ENCODE data around the gene GLT1D1. TPM values are rescaled to one million over a fixed set of nuclear protein-coding genes. Genes with fewer than 3 reads are reported as not detected.

GLT1D1 gene
- total RNA-seq, 1 donor from 2014 or later: not detected

GRCh38 chr12:128819293-128820144 lies 33.8 kb upstream of the GLT1D1 start:
- Histone ChIP-seq H3K36me3 (ENCODE audit: control insufficient read depth, insufficient read depth, low read length) (peaks cover 6% of the 10 kb centered on the region), H3K4me3 (ENCODE audit: low read depth, low read length) (no peak overlapping the region), H3K27me3 (ENCODE audit: control insufficient read depth, insufficient read depth, low read length) (no peaks in the 10 kb centered on the region)
- FAIRE-seq (no peak), DNase-seq (ENCODE audit: low read depth) (no peak)
- no peak for TF ChIP-seq CTCF (IDR thresholded peaks at IDR 0.05; ENCODE audit: insufficient read depth, low read length, severe bottlenecking)

DNA sequence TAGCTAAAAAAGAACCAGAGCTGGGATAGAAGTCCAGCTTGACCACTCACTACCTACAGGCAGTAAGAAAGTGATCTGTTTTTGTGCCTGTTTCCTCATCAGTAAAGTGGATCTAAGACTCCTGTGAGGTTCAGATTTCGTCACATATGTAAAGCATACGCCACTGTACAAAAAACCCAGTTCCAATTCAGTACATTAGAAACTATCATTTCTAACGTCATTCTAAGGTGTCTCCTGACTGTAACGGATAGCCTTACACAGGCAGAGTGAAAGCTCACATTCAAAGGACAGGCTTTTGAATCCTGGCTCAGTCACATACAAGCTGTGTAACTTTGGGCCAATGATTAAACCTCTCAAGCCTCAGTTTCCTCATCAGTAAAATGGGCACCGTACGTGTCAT lies 33.0 kb upstream of the GLT1D1 start:
- TF ChIP-seq CTCF (IDR thresholded peaks at IDR 0.05; ENCODE audit: insufficient read depth, low read length, severe bottlenecking): no peak
- no peak overlapping the region for H3K4me3 ChIP-seq (ENCODE audit: low read depth, low read length)
- H3K27me3 ChIP-seq (ENCODE audit: control insufficient read depth, insufficient read depth, low read length): no peaks in the 10 kb centered on the region
- no peak for DNase-seq (ENCODE audit: low read depth)
- peaks cover 3% of the 10 kb centered on the region for H3K36me3 ChIP-seq (ENCODE audit: control insufficient read depth, insufficient read depth, low read length)
- FAIRE-seq: no peak

DNA sequence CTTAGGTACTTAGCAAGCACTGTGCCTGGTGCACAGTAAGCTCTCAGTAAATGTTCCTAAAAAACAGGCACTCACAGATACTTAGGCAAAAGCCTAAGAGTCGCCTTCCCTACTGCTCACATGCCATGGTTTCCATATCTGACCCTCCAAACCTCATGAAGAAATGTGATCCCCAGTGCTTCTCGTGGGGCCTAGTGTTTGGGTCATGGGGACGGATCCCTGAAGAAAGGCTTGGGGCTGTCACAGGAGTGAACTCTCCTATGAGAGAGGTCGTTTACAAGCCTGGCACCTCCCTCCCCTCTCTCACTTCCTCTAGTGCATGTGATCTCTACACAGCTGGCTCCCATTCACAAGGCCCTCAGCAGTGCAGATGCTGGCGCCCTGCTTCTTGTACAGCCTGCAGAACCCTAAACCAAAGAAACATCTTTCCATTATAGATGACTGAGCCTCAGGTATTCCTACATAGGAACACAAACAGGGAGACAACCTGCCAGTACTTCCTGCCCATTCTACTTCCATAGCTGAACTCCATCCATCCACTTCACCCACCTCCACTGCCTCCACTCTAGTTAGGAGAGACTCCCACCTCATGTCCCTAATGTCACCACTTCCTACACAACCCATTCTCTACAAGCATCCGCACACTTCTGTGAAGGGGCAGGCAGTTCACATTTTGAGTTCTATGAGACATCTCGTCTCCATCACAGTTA lies 32.4 kb upstream of the GLT1D1 start:
- Histone ChIP-seq H3K4me3 (ENCODE audit: low read depth, low read length) (no peak overlapping the region), H3K27me3 (ENCODE audit: control insufficient read depth, insufficient read depth, low read length) (no peaks in the 10 kb centered on the region), H3K36me3 (ENCODE audit: control insufficient read depth, insufficient read depth, low read length) (peaks cover 3% of the 10 kb centered on the region)
- no peak for TF ChIP-seq CTCF (IDR thresholded peaks at IDR 0.05; ENCODE audit: insufficient read depth, low read length, severe bottlenecking)
- no peak for DNase-seq (ENCODE audit: low read depth)
- FAIRE-seq: no peak

GRCh38 chr12:128823216-128823915 lies 29.9 kb upstream of the GLT1D1 start:
- FAIRE-seq (no peak), DNase-seq (ENCODE audit: low read depth) (peak; percentile 7)
- Histone ChIP-seq H3K36me3 (ENCODE audit: control insufficient read depth, insufficient read depth, low read length) (peaks cover 3% of the 10 kb centered on the region), H3K4me3 (ENCODE audit: low read depth, low read length) (peak overlapping the region; percentile 47), H3K27me3 (ENCODE audit: control insufficient read depth, insufficient read depth, low read length) (no peaks in the 10 kb centered on the region)
- TF ChIP-seq CTCF (IDR thresholded peaks at IDR 0.05; ENCODE audit: insufficient read depth, low read length, severe bottlenecking): no peak

DNA sequence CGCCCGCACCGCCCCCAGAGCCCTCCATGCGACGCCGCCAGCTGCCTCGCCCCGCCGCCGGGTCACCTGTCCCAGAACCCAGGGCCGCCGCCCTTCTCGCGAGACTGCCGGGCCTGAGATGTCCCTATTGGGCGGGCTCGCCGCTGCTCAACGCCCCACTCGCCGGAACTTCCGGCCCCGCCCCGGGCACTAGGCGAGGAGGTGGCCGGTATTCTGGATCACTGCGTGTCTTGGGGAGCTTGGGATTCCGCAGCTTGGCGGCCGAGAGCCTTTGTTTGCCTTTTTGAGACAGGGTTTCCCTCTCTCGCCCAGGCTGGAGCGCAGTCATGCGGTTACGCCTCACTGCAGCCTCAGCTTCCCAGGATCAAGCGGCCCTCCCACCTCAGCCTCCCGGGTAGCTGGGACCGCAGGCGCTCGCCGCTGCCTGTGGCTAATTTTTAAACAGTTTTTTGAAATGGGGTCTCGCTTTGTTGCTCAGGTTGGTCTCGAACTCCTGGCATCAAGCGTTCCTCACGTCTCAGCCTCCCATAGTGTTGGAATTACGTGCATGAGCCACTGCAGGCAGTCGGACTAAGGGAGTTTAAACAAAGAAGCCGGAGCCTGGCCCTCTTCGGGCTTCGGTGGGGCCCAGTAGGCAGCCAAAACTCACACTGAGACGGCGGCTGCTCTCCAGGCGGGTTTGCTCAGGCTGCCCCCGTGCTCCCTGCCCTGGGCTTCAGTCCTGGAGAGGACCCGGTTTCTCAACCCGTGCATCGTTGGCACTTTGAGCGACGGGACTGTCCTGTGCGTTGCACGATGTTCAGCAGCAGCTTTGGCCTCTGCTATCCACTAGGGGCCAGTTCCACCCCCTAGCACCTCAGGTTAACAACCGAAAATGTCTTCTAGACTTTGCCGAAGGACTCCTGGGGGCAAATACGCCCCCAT lies 29.1 kb upstream of the GLT1D1 start, which contains the start of gene SLC15A4:
Gene SLC15A4, minus strand, starts transcription at position 43 of the 924 bp plus-strand sequence. Its CDS starts 15 bp downstream, at position 28.
- no peaks in the 10 kb centered on the region for H3K27me3 ChIP-seq (ENCODE audit: control insufficient read depth, insufficient read depth, low read length)
- FAIRE-seq (no peak), DNase-seq (ENCODE audit: low read depth) (peak; percentile 73)
- H3K4me3 ChIP-seq (ENCODE audit: low read depth, low read length): peak within 1 kb of the TSS; percentile 47
- H3K36me3 ChIP-seq (ENCODE audit: control insufficient read depth, insufficient read depth, low read length): peaks cover 3% of the 10 kb centered on the region
- peak; percentile 39 for TF ChIP-seq CTCF (IDR thresholded peaks at IDR 0.05; ENCODE audit: insufficient read depth, low read length, severe bottlenecking)

Measured in bronchial epithelial cell (primary cell).